GM23338 (cell line): ENCODE results near the gene MTAP. TPM values are rescaled to one million over a fixed set of nuclear protein-coding genes. Genes with fewer than 3 reads are reported as not detected.

Source experiments
- ATAC-seq: fragments of 200-7000 bp; cut with Tn5 transposase; 3 replicates; pipeline ENCODE4 v1.9.1; 2020
- DNase-seq: peaks from one replicate; pipeline ENCODE4 v3.0.0-alpha.2; 2015; ENCODE audit warnings: low spot score
- H2AFZ ChIP-seq: fragments of 200-600 bp; sonication (generic); 2 replicates; pipeline ENCODE4 v1.8.0; 2016; ENCODE audit warnings: antibody characterized with exemption, mild to moderate bottlenecking, moderate library complexity
- H3F3A ChIP-seq: fragments of 200-600 bp; sonication (generic); replicated peaks from 2 replicates; pipeline ENCODE4 v1.8.0; 2017; ENCODE audit warnings: antibody characterized with exemption, mixed run types, low read depth
- H3K27ac ChIP-seq: fragments of 200-600 bp; sonication (generic); 2 replicates; pipeline ENCODE4 v1.6.1; 2016; ENCODE audit warnings: low read depth
- H3K27me3 ChIP-seq: fragments of 200-600 bp; sonication (generic); 2 replicates; pipeline ENCODE4 v1.8.0; 2016; ENCODE audit warnings: mild to moderate bottlenecking, mixed run types, moderate library complexity; ENCODE audit not compliant: insufficient read depth
- H3K36me3 ChIP-seq: fragments of 200-600 bp; sonication (generic); 2 replicates; pipeline ENCODE4 v1.8.0; 2016; ENCODE audit warnings: mild to moderate bottlenecking; ENCODE audit not compliant: insufficient read depth
- H3K4me1 ChIP-seq: fragments of 200-600 bp; sonication (generic); 2 replicates; pipeline ENCODE4 v1.8.0; 2016; ENCODE audit warnings: mild to moderate bottlenecking, moderate library complexity; ENCODE audit not compliant: insufficient read depth
- H3K4me2 ChIP-seq: fragments of 200-600 bp; sonication (generic); 2 replicates; pipeline ENCODE4 v1.7.1; 2017; ENCODE audit warnings: mixed run types
- H3K4me3 ChIP-seq: fragments of 200-600 bp; sonication (generic); 2 replicates; pipeline ENCODE4 v1.6.1; 2016; ENCODE audit warnings: mixed run types
- H3K79me2 ChIP-seq: fragments of 200-600 bp; sonication (generic); replicated peaks from 2 replicates; pipeline ENCODE4 v1.8.0; 2017; ENCODE audit warnings: mild to moderate bottlenecking; ENCODE audit not compliant: insufficient read depth
- H3K9me2 ChIP-seq: fragments of 200-600 bp; sonication (generic); 2 replicates; pipeline ENCODE4 v1.8.0; 2017; ENCODE audit not compliant: insufficient read depth
- H4K20me1 ChIP-seq: fragments of 200-600 bp; sonication (generic); replicated peaks from 2 replicates; pipeline ENCODE4 v1.8.0; 2017; ENCODE audit warnings: mild to moderate bottlenecking; ENCODE audit not compliant: insufficient read depth
- H3K27ac Mint-ChIP-seq: 2 replicates; pipeline ENCODE4 v1.8.0; 2020; ENCODE audit warnings: inconsistent platforms, mild to moderate bottlenecking, moderate library complexity, mixed read lengths
- H3K27me3 Mint-ChIP-seq: 3 replicates; pipeline ENCODE4 v1.8.0; 2022; ENCODE audit warnings: low read depth, mild to moderate bottlenecking, moderate library complexity, mixed read lengths, inconsistent platforms; ENCODE audit not compliant: insufficient read depth, poor library complexity
- H3K36me3 Mint-ChIP-seq: 3 replicates; pipeline ENCODE4 v1.8.0; 2021; ENCODE audit warnings: low read depth, mild to moderate bottlenecking, inconsistent platforms, moderate library complexity, mixed read lengths
- H3K4me1 Mint-ChIP-seq: 3 replicates; pipeline ENCODE4 v1.8.0; 2020; ENCODE audit warnings: mild to moderate bottlenecking, inconsistent platforms, mixed read lengths
- H3K4me3 Mint-ChIP-seq: 3 replicates; pipeline ENCODE4 v1.8.0; 2021; ENCODE audit warnings: moderate library complexity, mild to moderate bottlenecking, inconsistent platforms, mixed read lengths
- H3K9me3 Mint-ChIP-seq: 3 replicates; pipeline ENCODE4 v1.8.0; 2020; ENCODE audit warnings: moderate library complexity, mild to moderate bottlenecking, inconsistent platforms, mixed read lengths
- CREB1 ChIP-seq: fragments of 250-450 bp; sonication (Bioruptor Pico); IDR thresholded peaks from 2 replicates; pipeline ENCODE4 v1.5.0; 2020; ENCODE audit warnings: low read depth, mild to moderate bottlenecking, moderate library complexity
- CTCF ChIP-seq, 2 experiments: fragments of 200-600 bp in 1 of 2; sonication (generic) in 1 of 2; conservative IDR thresholded peaks; 2 replicates each; pipeline versions ENCODE4 v1.5.1 to v1.6.1; 2016 to 2017; ENCODE audit warnings: antibody characterized with exemption in 2 of 2, low read depth in 2 of 2, mild to moderate bottlenecking in 2 of 2, moderate library complexity in 1 of 2
- EZH2 ChIP-seq: fragments of 200-600 bp; sonication (generic); IDR thresholded peaks from one replicate; pipeline ENCODE4 v1.8.0; 2017; ENCODE audit warnings: antibody characterized with exemption, mild to moderate bottlenecking, low read depth; ENCODE audit not compliant: unreplicated experiment
- EZH2phosphoT487 ChIP-seq: fragments of 200-600 bp; sonication (generic); IDR thresholded peaks from one replicate; pipeline ENCODE4 v1.8.1; 2018; ENCODE audit warnings: antibody characterized with exemption; ENCODE audit not compliant: unreplicated experiment
- ZNF331 ChIP-seq: fragments of 250-450 bp; sonication (Bioruptor Pico); IDR thresholded peaks from 2 replicates; pipeline ENCODE4 v1.5.0; 2020; ENCODE audit warnings: low read depth, mild to moderate bottlenecking, moderate library complexity
- polyA plus RNA-seq: library from polyadenylated mRNA; unstranded; fragments of >200 nt; fragmentation: Nextera tagmentation; extraction: Ambion mirVana; gene quantifications from 2 replicates; pipeline ENCODE4 v1.2.1, GENCODE V29; 2016
- total RNA-seq: library from RNA; depleted of rRNA; stranded (reverse); fragments of >200 nt; shearing (Covaris generic); gene quantifications from 2 replicates; pipeline ENCODE4 v1.2.3, GENCODE V29; 2014
- TF ChIP-seq, protein P1 (sequence below): IDR thresholded peaks from one replicate; pipeline ENCODE4 v1.6.1; 2018; ENCODE audit warnings: antibody characterized with exemption; ENCODE audit not compliant: unreplicated experiment
- TF ChIP-seq, protein P2 (sequence below): fragments of 250-450 bp; sonication (Bioruptor Pico); IDR thresholded peaks from 2 replicates; pipeline ENCODE4 v1.5.0; 2020; ENCODE audit warnings: mild to moderate bottlenecking, moderate library complexity

Gene MTAP
- total and polyA plus RNA-seq, 2 experiments from 2014 or later, result 61.8 to 70.0 TPM

- no peak overlapping the region for H3K27ac ChIP-seq
- peak; percentile 73 for ATAC-seq
- H3K4me3 Mint-ChIP-seq, result peak overlapping the region; percentile 26
Observed at GRCh38 chr9:21965401-21965951, 163.0 kb downstream of the MTAP start.

More at GRCh38 chr9:21965401-21965951, 163.0 kb downstream of the MTAP start:
- Mint-ChIP-seq H3K27me3 (peaks cover 79% of the 10 kb centered on the region), H3K4me1 (peaks cover 40% of the 10 kb centered on the region), H3K9me3 (no peaks in the 10 kb centered on the region; the same call in 1 of the 3 replicates), H3K27ac (no peak overlapping the region), H3K36me3 (no peaks in the 10 kb centered on the region; the same call in 2 of the 3 replicates)
- Histone ChIP-seq H3K79me2 (no peaks in the 10 kb centered on the region), H3K9me2 (no peaks in the 10 kb centered on the region), H3K36me3 (no peaks in the 10 kb centered on the region; the same call in 1 of the 2 replicates), H3K4me1 (peaks cover 47% of the 10 kb centered on the region), H3K4me3 (peak overlapping the region; percentile 58), H3K27me3 (peaks cover 93% of the 10 kb centered on the region), H2AFZ (peak overlapping the region; percentile 52; the same call in 1 of the 2 replicates), H3F3A (peaks cover 42% of the 10 kb centered on the region), H3K4me2 (peak overlapping the region; percentile 52), H4K20me1 (peaks cover 14% of the 10 kb centered on the region)
- TF ChIP-seq, protein P1, sequence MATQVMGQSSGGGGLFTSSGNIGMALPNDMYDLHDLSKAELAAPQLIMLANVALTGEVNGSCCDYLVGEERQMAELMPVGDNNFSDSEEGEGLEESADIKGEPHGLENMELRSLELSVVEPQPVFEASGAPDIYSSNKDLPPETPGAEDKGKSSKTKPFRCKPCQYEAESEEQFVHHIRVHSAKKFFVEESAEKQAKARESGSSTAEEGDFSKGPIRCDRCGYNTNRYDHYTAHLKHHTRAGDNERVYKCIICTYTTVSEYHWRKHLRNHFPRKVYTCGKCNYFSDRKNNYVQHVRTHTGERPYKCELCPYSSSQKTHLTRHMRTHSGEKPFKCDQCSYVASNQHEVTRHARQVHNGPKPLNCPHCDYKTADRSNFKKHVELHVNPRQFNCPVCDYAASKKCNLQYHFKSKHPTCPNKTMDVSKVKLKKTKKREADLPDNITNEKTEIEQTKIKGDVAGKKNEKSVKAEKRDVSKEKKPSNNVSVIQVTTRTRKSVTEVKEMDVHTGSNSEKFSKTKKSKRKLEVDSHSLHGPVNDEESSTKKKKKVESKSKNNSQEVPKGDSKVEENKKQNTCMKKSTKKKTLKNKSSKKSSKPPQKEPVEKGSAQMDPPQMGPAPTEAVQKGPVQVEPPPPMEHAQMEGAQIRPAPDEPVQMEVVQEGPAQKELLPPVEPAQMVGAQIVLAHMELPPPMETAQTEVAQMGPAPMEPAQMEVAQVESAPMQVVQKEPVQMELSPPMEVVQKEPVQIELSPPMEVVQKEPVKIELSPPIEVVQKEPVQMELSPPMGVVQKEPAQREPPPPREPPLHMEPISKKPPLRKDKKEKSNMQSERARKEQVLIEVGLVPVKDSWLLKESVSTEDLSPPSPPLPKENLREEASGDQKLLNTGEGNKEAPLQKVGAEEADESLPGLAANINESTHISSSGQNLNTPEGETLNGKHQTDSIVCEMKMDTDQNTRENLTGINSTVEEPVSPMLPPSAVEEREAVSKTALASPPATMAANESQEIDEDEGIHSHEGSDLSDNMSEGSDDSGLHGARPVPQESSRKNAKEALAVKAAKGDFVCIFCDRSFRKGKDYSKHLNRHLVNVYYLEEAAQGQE, result no peak
- TF ChIP-seq, protein P2, sequence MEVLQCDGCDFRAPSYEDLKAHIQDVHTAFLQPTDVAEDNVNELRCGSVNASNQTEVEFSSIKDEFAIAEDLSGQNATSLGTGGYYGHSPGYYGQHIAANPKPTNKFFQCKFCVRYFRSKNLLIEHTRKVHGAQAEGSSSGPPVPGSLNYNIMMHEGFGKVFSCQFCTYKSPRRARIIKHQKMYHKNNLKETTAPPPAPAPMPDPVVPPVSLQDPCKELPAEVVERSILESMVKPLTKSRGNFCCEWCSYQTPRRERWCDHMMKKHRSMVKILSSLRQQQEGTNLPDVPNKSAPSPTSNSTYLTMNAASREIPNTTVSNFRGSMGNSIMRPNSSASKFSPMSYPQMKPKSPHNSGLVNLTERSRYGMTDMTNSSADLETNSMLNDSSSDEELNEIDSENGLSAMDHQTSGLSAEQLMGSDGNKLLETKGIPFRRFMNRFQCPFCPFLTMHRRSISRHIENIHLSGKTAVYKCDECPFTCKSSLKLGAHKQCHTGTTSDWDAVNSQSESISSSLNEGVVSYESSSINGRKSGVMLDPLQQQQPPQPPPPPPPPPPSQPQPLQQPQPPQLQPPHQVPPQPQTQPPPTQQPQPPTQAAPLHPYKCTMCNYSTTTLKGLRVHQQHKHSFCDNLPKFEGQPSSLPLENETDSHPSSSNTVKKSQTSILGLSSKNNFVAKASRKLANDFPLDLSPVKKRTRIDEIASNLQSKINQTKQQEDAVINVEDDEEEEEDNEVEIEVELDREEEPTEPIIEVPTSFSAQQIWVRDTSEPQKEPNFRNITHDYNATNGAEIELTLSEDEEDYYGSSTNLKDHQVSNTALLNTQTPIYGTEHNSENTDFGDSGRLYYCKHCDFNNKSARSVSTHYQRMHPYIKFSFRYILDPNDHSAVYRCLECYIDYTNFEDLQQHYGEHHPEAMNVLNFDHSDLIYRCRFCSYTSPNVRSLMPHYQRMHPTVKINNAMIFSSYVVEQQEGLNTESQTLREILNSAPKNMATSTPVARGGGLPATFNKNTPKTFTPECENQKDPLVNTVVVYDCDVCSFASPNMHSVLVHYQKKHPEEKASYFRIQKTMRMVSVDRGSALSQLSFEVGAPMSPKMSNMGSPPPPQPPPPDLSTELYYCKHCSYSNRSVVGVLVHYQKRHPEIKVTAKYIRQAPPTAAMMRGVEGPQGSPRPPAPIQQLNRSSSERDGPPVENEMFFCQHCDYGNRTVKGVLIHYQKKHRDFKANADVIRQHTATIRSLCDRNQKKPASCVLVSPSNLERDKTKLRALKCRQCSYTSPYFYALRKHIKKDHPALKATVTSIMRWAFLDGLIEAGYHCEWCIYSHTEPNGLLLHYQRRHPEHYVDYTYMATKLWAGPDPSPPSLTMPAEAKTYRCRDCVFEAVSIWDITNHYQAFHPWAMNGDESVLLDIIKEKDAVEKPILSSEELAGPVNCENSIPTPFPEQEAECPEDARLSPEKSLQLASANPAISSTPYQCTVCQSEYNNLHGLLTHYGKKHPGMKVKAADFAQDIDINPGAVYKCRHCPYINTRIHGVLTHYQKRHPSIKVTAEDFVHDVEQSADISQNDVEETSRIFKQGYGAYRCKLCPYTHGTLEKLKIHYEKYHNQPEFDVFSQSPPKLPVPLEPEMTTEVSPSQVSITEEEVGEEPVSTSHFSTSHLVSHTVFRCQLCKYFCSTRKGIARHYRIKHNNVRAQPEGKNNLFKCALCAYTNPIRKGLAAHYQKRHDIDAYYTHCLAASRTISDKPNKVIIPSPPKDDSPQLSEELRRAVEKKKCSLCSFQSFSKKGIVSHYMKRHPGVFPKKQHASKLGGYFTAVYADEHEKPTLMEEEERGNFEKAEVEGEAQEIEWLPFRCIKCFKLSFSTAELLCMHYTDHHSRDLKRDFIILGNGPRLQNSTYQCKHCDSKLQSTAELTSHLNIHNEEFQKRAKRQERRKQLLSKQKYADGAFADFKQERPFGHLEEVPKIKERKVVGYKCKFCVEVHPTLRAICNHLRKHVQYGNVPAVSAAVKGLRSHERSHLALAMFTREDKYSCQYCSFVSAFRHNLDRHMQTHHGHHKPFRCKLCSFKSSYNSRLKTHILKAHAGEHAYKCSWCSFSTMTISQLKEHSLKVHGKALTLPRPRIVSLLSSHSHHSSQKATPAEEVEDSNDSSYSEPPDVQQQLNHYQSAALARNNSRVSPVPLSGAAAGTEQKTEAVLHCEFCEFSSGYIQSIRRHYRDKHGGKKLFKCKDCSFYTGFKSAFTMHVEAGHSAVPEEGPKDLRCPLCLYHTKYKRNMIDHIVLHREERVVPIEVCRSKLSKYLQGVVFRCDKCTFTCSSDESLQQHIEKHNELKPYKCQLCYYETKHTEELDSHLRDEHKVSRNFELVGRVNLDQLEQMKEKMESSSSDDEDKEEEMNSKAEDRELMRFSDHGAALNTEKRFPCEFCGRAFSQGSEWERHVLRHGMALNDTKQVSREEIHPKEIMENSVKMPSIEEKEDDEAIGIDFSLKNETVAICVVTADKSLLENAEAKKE (CRISPR knock-in tag), result no peak
- TF ChIP-seq ZNF331 (CRISPR knock-in tag) (no peak), CTCF (conservative IDR thresholded peaks at IDR 0.05; ENCODE audit: low read depth in 2 of 2) (peak; percentile 54 to 56), EZH2 (peak; percentile 50), EZH2phosphoT487 (peak; percentile 54), CREB1 (no peak)
- peak; percentile 84 for DNase-seq
